ENCODE data around the gene WFDC13.
A peak's percentile ranks its signal among the peaks of the same experiment; 100 is the strongest.
"Not testable (repeated sequence)": the region's sequence is repeated elsewhere in the genome, so short reads cannot be mapped to it uniquely, and the experiment has no call there.

Gene WFDC13, protein sequence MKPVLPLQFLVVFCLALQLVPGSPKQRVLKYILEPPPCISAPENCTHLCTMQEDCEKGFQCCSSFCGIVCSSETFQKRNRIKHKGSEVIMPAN

DNA sequence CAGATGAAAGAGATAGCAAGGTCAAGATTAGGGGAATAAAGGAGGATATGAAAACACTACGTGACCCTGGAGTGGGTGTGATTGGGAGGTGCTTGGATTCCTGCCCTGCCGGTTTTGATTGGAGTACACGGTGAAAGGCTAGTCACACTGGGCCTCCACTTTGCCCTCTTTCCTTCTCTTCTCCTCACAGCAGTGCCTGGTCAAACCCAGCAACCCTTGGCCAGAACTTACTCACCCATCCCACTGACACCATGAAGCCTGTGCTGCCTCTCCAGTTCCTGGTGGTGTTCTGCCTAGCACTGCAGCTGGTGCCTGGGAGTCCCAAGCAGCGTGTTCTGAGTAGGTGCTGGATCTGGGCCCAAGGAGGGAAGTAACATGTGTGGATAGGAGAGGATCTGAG lies at the start of gene WFDC13:
TSS of gene WFDC13 (plus strand) at position 166 of the 400 bp plus-strand sequence. CDS start at position 252, 86 bp downstream.
- DNase-seq (ENCODE audit: low read depth, low spot score): no peak

DNA sequence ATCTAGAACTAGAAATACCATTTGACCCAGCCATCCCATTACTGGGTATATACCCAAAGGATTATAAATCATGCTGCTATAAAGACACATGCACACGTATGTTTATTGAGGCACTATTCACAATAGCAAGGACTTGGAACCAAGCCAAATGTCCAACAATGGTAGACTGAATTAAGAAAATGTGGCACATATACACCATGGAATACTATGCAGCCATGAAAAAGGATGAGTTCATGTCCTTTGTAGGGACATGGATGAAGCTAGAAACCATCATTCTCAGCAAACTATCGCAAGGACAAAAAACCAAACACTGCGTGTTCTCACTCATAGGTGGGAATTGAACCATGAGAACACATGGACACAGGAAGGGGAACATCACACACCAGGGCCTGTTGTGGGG lies 44.8 kb upstream of the WFDC13 start:
- not testable (repeated sequence) for DNase-seq (ENCODE audit: low read depth, low spot score)

GRCh38 chr20:45670139-45670538 lies 31.7 kb upstream of the WFDC13 start, which contains the start of gene WFDC11:
TSS of gene WFDC11 (minus strand) at chr20:45670239. CDS start at chr20:45650600, 19,639 bp downstream.
- DNase-seq (ENCODE audit: low read depth, low spot score): no peak

- DNase-seq (ENCODE audit: low read depth, low spot score): no peak
These were observed 29.1 kb upstream of the WFDC13 start for GRCh38 chr20:45672765-45673164.

DNA sequence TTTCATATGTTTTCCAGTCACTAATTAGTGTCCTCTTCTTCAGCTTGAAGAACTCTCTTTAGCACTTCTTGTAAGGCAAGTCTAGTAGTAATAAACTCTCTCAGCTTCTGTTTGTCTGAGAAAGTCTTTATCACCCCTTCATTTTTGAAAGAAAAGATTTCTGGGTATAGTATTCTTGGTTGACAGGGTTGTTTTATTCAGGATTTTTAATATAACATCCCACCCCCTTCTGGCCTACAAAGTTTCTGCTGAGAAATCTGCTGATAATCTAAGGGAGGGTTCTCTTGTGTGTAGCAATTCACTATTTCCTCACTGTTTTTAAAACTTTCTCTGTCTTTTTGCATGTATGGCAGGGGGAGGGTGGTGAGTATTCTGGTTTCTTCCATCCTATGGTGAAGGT lies 22.2 kb upstream of the WFDC13 start:
- DNase-seq (ENCODE audit: low read depth, low spot score): no peak

GRCh38 chr20:45685896-45686295 lies 15.9 kb upstream of the WFDC13 start:
- DNase-seq (ENCODE audit: low read depth, low spot score): peak; percentile 41

GRCh38 chr20:45693346-45693745 lies 8.5 kb upstream of the WFDC13 start:
- not testable (repeated sequence) for DNase-seq (ENCODE audit: low read depth, low spot score)

DNA sequence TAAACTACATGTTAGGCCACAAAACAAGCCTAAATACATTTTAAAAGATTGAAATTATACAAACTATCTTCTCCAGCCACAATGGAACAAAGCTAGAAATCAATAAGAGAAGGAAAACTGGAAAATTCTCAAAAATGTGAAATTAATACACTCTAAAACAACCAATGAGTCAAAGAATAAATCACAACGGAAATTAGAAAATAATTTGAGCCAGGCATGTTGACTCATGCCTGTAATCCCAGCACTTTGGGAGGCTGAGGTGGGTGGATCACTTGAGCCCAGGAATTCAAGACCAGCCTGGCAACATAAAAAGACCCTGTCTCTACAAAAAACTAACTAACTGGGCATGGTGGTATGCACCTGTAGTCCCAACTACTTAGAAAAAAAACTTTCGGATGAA lies 6.3 kb upstream of the WFDC13 start:
- DNase-seq (ENCODE audit: low read depth, low spot score): no peak

DNA sequence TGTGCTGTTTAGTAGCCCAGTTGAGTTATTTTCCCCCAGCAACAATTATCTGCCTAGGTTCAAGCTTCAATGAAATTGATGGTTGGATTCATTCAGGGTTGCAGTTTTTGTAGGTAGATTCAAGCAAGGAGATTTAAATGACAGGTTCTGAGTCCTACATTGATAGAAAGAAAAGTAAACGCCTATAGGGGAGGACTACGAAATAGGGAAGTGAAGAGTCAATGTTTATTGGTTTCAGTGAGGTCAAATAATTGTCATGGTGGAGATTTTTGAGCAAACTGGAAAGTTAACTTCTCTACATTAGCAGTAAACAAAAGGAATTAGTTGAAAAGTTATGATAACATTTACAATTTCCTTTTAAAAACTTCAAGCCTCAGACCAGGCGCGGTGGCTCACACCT lies 734 bp upstream of the WFDC13 start:
- DNase-seq (ENCODE audit: low read depth, low spot score): no peak

GRCh38 chr20:45704969-45705637 lies 3.3 kb downstream of the WFDC13 start, which contains the start of gene WFDC10B:
TSS of gene WFDC10B (minus strand) at chr20:45705019. CDS start at chr20:45685992, 19,027 bp downstream.
- no peak for DNase-seq (ENCODE audit: low read depth, low spot score)

GRCh38 chr20:45716141-45716688 lies 14.4 kb downstream of the WFDC13 start:
- not testable (repeated sequence) for DNase-seq (ENCODE audit: low read depth, low spot score)

DNA sequence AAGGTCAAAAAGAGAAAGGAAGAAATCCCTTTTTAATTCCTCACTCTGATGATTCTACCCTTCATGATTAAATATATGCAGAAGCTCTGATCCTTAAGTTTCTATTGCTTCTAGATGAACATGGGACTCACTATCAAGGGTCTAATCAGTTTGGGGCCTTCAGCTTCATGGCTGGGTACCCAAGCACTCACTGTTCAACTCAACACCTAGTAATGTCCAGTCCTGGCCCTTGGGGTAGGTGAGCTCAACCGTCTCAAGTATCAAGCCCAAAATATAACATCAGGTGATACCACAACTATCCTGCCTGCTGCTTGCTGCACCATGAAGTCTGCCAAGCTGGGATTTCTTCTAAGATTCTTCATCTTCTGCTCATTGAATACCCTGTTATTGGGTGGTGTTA lies 20.2 kb downstream of the WFDC13 start, which contains the start of gene SPINT4:
TSS of gene SPINT4 (plus strand) at position 301 of the 400 bp plus-strand sequence. CDS start at position 322, 21 bp downstream.
- no peak for DNase-seq (ENCODE audit: low read depth, low spot score)

DNA sequence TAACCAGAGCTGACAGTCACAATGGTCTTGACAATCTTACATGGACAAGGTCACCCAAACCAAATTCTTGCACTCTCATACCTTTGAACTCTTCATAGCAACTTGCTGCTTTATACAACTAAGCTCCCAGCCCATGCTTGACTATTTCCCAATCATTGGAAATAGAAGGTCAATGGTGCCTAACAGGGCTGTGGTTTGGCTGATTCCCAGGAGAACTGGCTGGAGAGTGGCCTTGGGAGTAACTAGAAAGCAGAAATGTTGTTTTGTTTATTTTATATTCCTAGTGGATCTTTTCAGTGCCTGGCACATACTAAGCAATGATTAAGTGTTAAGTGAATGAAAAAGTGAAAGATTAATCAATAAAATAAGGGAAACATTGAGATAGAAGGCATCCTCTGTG lies 23.3 kb downstream of the WFDC13 start:
- no peak for DNase-seq (ENCODE audit: low read depth, low spot score)

GRCh38 chr20:45727044-45727443 lies 25.2 kb downstream of the WFDC13 start:
- DNase-seq (ENCODE audit: low read depth, low spot score): no peak

DNA sequence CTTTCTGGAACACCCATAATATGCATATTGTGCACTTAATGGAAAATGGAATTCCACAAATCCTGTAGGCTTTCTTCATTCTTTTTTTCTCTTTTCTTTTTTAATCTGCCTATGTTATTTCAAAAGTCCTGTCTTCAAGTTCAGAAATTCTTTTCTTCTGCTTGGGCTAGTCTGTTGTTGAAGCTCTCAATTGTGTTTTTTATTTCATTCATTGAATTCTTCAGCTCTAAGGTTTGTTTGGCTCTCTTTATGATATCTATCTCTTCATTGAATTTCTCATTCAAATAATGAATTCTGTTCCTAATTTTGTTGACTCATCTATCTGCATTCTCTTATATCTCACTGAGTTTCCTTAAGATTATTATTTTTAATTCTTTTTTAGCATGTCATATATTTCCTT lies 30.4 kb downstream of the WFDC13 start:
- DNase-seq (ENCODE audit: low read depth, low spot score): no peak

DNA sequence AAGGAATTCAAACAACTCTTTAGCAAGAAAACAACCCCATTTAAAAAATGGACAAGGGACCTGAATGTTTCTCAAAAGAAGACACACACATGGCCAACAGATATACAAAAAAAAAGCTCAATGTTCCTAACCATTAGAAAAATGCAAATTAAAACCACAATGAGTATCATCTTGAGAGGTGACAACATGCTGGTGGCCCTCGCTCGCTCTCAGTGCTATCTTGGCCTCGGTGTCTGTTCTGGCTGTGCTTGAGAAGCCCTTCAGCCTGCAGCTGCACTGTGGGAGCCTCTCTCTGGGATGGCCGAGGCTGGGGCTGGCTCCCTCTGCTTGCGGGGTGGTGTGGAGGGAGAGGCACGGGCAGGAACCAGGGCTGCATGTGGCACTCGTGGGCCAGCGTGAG lies 33.7 kb downstream of the WFDC13 start:
- DNase-seq (ENCODE audit: low read depth, low spot score): no peak

DNA sequence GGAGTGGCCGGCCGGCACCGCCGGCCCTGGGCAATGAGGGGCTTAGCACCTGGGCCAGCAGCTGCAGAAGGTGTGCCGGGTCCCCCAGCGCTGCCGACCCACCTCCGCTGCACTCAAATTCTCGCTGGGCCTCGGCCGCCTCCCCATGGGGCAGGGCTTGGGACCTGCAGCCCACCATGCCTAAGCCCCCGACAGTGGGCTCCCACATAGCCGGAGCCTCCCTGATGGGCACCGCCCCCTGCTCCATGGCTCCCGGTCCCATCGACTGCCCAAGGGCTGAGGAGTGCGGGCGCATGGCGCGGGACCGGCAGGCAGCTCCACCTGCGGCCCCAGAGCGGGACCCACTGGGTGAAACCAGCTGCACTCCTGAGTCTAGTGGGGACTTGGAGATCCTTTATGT lies 34.1 kb downstream of the WFDC13 start:
- DNase-seq (ENCODE audit: low read depth, low spot score): no peak

- no peak for DNase-seq (ENCODE audit: low read depth, low spot score)
These were observed 40.8 kb downstream of the WFDC13 start for GRCh38 chr20:45742596-45742995.

GRCh38 chr20:45745015-45745414 lies 43.2 kb downstream of the WFDC13 start:
- DNase-seq (ENCODE audit: low read depth, low spot score): no peak

- no peak for DNase-seq (ENCODE audit: low read depth, low spot score)
These were observed 49.9 kb downstream of the WFDC13 start for GRCh38 chr20:45751721-45752120.

- DNase-seq (ENCODE audit: low read depth, low spot score): no peak
These were observed 50.9 kb downstream of the WFDC13 start for GRCh38 chr20:45752746-45753145.

DNA sequence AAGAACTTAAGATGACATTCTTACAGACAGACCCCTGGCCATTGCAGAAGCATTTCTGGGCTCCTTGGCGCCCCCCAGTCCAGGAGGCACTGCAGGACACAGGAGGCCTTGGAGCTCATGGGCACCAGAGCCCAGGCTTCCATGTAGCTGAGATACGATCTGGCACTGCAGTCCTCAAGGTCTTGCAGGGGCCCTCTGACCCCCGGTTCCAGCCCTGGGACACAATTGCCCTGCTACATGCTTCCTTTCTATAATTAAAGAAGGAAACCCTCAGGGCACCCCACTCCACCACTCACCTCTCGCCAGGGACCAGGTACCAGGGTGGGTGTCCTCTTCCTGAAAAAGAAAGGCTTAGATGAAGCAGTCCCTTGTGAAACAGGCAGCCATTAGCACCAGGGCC lies 56.3 kb downstream of the WFDC13 start:
- no peak for DNase-seq (ENCODE audit: low read depth, low spot score)
